ENCODE data around the gene AFAP1L1.
"Not testable (repeated sequence)": the region's sequence is repeated elsewhere in the genome, so short reads cannot be mapped to it uniquely, and the experiment has no call there.

The AFAP1L1 gene

DNA sequence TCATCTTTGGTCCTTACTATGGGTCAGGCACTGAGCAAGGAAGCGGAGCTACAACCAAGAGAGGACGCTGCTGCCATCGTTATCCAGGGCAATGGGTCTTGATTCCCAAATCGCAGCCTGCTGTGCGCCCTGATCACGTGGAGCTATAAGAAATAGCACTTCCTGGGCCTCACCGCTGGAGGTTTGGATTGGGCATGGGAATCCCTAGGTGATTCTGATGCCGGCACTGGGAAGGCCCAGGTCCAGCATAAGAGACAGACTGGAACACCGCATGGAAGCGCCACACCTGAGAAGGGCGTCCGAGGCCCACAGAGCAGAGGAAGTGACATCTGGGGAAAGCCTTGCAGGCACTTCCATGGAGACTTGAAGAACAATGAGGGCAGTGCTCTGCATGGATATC lies 104.4 kb downstream of the AFAP1L1 start:
- DNase-seq, result no peak

GRCh38 chr5:149376711-149377447 lies 105.2 kb downstream of the AFAP1L1 start:
- no peak for DNase-seq

DNA sequence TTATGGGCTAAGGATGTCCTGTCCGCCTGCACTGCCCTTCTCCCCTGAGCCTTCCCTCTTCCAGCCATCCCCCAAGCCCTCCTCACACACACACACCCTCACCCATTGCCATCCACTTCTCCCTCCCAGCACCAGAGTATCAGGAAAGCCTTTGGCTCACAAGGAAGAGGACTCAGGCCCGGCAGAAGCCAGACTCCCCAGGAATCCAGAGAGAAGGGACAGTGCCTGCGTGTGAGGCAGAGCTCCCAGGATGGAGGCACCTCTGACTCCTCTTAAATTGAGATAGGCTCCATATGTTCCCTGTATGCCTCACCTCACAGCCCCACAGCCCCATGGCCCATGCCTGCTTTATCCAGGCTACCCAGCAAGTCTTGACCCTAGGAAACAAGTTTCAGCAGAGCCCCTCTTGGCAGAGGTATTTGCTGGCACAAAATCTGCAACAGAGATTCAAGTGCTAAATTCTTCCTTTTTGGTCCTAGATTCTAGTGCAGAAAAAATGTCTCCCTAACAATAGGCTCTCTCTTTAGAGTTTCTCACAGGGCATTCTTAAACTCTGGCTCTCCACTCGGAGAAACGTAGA lies 106.7 kb downstream of the AFAP1L1 start:
- no peak for DNase-seq

- DNase-seq, result no peak
These were observed 107.6 kb downstream of the AFAP1L1 start, which contains the start of gene IL17B for GRCh38 chr5:149379177-149379761. IL17B (minus strand) TSS chr5:149379292; CDS start chr5:149379225, 67 bp downstream.

DNA sequence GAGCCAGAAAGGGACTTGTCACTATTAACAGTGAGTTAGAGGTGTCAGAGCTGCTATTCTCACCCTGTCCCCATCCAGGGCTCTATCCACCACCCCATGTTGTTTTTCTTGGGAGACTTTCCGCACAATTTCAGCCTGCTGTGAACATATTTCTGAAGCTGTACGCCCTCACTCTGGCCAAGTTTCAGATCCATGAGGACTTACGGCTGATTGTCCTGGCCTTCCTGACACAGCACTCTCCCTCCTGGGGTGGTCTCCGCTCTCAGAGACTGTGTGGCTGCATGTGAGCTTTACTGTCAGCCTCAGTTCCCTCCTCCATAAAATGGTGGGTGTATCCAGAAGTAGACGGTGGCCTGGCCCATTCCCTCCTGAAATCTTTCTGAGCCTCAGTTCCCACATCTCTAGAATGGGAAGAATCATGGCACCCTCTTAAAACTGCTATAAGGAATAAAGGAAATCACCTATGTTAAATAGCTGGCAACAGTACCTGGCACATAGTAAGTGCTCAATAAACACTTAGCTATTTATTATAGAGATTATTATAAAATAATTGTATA lies 108.2 kb downstream of the AFAP1L1 start:
- no peak for DNase-seq

- no peak for DNase-seq
These were observed 108.9 kb downstream of the AFAP1L1 start for GRCh38 chr5:149380466-149381121.

DNA sequence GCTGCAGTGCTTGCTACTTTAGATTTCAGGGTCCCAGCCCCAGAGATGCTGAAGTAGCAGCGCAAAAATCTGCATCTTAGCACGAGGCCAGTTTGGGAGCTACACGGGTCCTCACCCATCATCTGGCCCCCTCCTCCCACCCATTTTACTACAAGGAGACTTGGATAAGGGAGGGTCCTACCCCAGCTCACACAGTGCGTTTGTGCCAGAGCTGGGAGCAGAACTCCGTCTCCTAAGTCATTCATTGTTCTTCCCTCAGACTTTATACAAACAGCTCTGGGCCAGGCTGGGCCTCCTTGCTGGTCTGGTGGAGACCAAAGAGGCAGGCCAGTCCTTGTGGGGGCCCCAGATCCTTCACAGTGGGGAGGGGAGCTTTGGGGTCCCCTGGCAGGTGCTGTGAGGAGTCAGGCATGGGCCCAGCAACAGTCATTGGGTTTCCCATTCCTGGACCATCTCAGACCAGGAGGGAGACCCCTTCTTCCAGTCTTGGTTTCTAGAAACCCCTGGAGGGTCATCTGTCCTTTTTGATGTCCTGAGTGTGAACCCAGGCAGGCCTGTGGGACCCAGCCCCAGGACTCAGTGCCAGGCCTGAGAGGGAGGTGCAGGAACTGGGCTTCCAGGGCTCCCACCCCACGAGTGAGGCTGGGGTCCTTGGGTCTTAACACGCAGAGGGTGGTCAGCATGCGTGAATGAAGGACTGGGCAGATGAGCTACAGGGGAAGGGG lies 109.8 kb downstream of the AFAP1L1 start:
- DNase-seq, result no peak

- DNase-seq, result peak; percentile 87
These were observed 110.3 kb downstream of the AFAP1L1 start for GRCh38 chr5:149381986-149382338.

DNA sequence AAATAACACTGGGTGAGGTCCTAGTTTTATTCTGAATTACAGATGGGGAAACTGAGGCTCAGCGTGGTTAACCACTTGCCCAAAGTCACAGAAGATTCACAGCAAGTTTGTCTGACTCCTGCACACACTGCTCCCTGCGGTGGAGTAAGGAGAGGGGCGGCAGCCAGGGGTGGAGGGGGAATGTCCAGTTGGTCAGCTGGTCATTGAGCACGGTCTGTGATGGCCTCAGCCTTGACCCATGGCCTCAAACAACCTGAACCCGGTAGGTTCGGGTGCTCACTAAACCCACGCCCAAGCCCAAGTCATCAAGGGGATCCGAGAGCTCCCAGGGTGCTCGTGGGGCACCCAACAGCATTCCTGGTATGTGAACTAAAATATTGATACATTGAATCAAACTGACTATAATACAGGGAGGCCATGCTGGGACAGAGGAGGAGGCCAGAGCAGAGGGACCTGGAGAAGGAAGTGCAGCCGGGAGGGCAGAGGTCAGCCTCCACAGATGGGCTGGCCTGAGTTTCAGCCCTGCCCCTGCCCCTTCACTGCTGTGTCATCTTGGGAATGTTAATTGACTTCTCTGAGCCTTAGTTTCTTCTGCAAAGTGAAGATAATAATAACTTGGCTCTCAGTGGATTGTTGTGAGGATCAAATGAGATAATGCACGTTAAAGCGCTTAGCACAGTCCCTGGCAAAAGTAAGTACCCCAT lies 111.0 kb downstream of the AFAP1L1 start:
- no peak for DNase-seq

- no peak for DNase-seq
These were observed 111.7 kb downstream of the AFAP1L1 start for GRCh38 chr5:149383399-149383798.

DNA sequence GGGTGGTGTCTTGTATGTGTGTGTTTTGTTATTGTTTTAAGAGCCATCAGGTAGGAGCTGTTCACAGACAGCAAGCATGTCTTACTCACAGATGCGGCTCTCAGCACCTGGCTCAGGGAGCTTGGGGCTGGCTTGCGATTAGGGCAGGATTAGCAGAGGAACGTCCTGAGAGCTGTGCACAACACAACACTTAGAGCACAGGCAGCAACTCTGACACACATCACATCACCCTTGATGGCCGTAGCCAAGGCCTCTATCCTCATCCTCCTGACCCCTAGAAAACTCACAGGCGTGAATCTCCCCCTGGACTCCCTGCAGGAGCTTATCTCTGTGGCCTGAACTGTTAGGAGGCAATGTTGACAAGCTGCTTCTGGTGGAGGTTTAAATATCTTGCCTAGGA lies 114.5 kb downstream of the AFAP1L1 start:
- DNase-seq, result no peak

GRCh38 chr5:149387081-149387631 lies 115.5 kb downstream of the AFAP1L1 start:
- no peak for DNase-seq

GRCh38 chr5:149387982-149388381 lies 116.3 kb downstream of the AFAP1L1 start:
- DNase-seq, result no peak

DNA sequence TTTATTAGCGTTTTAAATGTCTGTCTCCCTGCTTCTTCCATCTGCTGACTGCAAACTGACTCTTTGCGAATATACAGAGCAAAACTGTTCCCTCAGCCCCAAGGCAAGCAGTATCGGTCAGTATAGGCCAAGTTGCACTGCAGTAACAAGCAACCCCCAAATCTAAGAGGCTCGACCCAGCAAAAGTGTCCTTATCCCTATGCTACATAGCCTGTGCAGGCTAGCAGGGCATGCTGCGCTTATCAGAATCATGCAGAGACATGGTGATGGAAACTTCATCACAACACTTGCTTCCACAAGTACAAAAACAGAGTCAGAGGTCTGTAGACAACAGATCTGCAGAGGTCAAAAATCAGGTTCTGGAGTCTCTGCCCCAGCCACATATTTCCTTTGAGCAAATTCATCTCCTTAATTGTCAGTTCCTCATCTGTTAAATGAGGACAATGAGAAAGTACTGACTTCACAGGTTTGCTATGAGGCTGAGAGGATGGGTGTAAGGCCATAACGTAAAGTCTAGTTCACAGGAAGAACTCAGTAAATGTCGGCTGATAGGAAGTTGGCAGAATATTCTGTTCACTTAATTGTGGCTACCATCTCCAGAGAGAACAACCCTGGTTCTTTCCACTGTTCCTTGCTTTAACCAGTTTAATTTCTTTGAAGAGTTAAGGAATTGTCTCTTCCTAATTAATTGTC lies 117.0 kb downstream of the AFAP1L1 start:
- DNase-seq, result no peak

- no peak for DNase-seq
These were observed 118.2 kb downstream of the AFAP1L1 start for GRCh38 chr5:149389552-149390495.

DNA sequence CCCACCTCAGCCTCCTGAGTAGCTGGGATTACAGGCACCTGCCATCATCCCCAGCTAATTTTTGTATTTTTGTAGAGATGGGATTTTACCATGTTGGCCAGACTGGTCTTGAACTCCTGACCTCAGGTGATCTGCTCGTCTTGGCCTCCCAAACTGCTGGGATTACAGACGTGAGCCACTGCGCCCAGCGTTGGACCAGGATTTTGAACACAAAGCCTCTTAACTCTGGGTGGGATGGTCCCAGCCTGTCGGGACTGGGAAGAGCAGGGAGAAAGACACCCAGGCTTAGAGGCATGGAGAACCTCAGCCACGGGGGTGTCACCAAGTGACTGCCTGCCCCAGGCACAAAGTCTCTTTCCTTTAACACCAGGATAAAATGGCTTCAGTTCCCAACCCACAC lies 119.4 kb downstream of the AFAP1L1 start:
- not testable (repeated sequence) for DNase-seq

Measured in stimulated activated CD8-positive, alpha-beta memory T cell treated with anti-CD3 and anti-CD28 coated beads, Interleukin-4, amount 100 ng/mL, for 48 hours (primary cell).